Fibroblast of skin of abdomen (primary cell): ENCODE data around the gene DOHH.

Experiments used
- DNase-seq: peaks from one replicate; pipeline ENCODE4 v3.0.0-alpha.2; 2013

DOHH gene

DNA sequence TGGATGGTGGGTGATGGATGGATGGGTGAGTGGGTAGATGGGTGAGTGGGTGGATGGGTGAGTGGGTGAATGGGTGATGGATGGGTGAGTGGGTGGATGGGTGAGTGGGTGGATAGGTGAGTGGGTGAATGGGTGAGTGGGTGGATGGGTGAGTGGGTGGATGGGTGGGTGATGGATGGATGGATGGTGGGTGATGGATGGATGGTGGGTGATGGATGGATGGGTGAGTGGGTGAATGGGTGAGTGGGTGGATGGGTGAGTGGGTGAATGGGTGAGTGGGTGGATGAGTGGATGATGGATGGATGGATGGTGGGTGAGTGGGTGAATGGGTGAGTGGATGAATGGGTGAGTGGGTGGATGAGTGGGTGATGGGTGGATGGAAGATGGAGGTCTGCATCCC, 23.0 kb downstream of the DOHH start:
- no peak for DNase-seq

DNA sequence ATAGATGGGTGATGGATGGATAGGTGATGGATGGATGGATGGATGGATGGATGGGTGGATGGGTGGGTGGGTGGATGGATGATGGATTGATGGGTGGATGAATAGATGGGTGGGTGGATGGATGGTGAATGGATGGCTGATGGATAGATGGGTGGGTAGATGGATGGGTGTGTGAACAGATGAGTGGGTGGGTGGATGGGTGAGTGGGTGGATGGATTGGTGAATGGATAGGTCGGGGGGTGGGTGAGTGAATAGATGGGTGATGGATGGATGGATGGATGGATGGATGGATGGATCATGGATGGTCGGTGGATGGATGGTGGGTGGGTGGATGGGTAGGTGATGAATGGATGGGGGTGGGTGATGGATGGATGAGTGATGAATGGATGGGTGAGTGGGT, 23.6 kb downstream of the DOHH start:
- DNase-seq, result no peak

DNA sequence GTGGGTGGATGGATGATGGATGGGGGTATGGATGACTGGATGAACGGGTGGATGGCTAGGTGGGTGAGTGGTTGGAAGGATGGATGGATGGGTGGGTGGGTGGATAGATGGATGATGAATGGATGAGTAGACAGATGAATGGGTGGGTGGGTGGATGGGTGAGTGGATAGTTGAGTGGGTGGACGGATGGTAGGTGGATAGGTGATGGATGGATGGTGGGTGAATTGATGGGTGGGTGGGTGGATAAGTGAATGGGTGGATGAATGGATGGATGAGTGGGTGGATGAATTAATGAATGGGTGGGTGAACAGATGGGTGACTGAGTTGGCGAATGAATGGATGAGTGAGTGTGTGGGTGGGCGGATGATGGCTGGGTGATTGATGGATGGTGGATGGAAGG, 25.0 kb downstream of the DOHH start:
- no peak for DNase-seq

DNA sequence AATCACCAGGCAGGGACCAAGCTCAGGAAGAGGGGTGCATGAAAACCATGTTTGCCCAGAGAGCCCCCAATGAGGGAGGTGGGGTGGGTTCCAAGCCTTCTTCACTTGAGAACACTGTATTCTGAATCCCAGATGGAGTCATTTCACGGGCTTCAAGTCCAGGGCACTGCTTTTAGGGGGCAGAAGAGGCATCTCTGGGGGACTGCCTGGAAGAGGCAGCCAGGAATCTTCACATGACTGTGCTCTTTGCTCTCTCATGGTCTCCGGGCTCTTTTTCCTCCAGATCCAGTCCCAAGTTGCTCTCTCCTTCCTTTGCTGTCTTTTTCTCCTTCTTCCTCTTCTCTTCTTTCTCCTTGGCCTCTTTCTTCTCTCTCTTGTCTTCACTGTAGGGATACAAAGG, 25.9 kb downstream of the DOHH start:
- DNase-seq, result no peak

DNA sequence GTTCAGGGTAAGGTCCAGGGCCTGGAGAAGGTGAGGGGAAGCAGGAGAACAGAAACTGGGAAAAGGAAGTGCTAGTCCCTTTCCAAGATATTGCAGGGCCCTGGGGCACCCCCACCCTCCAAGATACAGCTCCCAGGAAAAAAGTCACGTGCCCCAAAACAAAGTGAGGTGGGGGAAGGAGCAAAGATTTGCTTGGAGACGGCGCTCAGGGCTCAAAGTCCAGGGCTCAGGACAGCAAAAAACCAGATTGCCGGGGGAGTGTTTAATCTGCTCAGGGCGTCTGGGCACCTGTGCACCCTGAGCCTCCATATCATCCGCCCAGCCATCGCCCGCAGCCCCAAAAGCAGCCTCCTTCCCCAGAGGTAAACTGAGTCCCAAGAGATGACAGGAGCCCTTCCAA, 26.5 kb downstream of the DOHH start:
- DNase-seq, result no peak

DNA sequence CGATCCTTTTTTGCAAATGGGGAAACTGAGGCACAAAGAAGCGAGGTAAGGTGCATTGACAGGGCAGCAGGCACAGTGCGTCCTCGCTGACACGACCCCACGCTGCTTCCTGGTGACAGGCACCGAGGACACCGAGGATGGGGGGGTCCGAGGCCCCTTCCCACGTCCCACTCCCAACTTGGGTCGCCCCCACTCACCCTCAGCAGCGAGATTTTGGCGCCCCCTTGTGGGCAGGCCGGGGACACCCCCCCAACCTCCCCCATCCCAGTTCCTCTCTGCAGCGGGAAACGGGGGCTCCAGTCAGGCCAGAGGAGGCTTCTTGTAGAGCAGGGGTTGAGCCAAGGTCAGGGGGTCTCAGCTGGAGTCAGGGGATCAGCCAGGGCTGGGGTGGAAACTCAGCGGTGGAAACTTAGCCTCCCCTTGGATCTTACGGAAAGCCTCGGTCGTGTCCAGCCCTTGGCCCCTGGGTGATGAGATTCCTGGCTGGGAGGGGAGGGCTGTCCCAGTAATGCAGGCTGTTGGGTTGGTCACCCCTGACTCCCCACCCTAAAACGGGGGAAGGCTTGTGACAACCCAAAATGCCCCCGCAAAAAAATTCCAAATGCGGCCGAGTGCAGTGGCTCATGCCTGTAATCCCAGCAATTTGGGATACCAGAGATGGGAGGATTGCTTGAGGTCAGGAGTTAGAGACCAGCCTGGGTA, 28.4 kb downstream of the DOHH start:
- peak; percentile 17 for DNase-seq

DNA sequence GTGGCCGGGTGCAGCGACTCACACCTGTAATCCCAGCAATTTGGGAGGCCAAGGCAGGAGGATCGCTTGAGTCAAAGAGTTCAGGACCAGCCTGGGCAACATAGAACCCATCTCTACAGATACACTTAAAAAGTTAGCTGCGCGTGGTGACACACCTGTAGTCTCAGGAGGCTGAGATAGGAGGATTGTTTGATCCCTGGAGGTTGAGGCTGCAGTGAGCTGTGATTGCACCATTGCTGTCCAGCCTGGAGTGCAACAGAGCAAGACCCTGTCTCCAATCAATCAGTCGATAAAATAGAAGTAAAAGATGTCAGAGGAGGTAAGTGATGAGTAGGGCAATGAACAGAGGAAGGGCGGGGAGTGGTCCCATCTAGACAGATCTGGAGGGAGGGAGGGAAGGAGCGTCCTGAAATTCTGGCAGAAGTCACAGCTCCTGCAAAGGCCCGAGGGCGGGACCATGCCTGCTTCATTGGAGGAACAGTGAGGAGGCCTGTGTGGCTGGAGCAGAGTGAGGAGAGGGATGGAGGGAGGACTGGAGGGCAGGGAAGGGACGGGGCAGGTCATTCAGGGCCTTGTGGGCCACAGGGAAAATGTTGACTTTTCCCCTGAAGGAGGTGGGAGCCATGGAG, 29.9 kb downstream of the DOHH start:
- DNase-seq, result no peak

DNA sequence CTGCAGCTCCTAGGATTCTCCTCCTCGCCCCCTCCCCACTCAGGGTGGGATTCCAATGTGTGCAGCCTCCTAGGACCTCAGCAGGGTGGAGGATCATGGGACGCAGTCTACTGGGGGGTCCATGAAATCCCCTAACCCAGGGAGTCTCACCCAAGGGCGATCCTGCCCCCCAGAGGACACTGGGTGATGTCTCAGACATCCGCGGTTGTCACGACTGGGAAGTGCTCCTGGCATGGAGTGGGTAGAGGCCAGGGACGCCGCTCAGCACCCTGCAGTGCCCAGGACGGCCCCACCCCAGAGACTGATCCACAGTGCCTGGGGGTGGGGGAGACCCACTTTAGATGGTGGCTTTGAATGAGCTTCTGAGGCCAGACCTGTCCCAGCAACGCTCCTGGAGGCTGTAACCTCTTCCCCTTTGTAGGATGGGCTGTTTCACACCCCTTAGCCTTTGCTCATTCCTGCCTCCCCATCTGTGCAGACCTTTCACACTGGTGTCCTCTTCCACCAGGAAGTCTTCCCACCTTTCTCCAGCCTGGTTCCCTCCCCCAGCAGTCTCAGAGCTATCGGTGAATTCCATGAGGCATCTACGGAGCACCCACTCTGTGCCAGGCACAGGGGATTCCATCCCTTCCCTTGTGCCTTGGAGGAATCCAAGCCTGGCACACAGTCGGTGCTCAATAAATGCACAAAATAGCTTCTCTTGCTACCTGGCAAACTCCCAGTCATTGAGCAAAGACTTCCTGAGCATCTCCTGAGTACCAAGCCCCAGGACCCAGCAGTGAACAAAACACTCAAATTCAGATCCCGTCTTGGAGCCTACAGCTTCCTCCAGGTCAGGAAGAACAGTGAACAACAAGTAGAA, 30.6 kb downstream of the DOHH start:
- no peak for DNase-seq

DNA sequence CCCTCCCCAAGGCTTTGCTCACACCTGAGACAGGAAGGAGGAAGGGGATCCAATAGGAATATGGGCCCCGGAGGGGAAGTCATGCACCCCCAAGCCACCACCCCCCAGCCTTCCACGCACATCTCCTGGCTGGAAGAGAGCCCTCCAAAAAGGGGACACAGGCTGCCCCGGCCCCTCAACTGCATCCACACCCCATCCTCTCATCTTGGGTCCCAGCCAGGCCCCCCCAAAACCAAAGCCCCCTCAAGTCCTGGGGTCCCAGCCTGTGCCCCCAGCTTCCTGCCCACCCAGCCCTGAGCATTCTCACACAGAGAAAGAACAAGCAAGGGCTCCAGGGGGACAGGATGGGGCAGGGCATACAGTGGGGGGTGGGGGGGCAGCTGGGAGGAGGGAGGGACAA, 32.3 kb downstream of the DOHH start:
- no peak for DNase-seq

DNA sequence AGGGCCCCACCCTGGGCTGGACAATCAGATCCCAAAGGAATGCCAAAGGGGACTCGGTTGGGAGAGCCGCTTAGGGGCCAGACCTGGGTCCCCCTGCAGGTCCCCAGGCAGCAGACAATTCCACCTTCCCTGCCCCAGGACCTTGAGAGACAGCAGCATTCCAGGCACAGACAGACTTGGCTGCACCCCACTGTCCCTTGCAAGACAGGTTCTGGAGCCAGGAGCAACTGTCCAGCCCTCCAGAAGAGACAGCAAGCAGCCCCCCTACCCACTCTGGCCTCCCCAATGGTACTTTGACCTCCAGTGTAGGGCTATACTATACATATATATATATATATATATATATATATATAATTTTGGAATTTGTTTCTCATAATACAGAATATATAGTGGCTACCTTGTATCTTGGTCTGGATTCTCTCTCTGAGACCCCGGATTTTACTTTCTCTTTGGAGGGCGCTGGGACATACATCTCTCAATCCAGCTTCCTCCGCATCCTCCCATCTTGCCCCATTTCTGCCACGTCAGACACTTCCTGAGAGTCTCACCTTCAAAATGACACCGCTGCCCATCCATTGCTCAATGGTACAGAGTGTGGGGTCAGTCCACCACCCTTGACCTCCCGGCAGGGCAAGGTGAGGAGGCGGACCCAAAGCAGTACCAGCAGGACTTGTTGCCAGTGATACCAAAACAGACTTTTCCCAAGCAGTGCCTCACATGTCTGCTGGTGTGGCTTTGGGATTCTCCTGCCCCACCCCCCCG, 32.9 kb downstream of the DOHH start:
- no peak for DNase-seq

DNA sequence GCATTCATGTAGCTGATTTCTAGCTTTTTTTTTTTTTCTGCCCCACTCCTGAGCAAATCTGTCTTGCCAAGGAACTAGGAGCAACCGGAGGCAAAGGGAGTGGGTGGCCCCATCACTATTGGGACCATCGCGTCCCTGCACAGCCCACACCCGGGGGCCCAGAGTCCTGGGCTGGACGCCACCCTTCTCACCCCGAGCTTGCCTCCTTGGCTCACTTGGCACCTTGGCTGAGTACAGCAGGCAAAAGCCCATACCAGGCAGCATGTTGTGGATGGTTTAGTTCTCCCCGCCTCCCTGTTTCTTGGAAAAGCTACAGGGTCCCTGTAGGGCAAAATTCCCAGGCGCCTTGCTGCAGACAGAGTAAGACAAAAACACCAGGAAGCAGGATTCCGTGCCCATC, 33.8 kb downstream of the DOHH start:
- no peak for DNase-seq

DNA sequence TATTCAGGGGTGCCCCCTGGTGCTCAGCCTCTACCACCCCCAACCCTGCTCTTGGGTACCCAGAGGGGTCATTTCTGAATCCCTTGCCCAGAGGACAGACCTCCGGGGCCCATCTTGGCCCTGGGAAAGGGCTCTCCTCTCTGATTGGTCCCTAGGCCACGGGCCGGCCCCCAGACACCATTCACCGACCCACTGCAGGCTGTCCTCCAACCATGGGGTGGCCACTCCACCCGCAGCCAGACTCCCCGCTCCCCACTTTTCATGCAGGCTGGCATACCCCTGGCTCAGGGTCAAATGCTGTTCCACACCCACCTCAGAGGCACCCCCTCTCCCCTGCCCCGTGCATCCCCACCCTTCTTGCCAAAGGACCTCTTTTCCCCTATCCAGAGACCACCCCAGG, 34.9 kb downstream of the DOHH start:
- no peak for DNase-seq

DNA sequence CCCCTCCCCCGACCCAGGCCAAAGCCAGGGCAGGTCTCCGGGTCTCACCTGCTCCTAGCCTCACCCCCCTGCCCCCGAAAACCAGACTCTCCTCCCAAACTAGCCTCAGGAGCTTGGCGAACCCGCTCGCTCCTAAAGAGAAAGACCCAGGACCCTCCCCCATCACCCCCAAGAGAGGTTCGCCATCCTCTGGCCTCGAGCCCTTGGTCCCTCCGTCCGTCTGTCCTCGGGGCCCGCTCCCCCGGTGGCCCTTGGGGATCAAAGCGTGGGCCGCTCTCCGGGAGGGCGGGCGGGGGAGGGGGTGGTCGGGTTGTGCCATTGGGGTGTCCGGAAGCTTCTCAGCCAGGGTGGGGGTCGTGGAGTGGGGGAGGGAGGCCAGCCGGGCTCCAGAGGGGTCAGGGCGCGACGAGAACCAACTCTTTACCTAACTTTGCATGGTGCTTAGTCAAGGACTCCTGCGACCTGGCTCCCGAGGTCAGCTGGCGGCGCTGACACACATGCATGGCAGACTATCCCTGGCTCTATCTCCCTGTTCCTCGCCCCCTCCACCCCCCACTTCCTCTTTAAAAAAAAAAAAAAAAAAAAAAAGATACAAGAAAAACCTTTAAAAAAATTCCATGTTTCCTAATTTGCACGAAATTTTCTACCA, 35.8 kb downstream of the DOHH start:
- DNase-seq, result no peak

DNA sequence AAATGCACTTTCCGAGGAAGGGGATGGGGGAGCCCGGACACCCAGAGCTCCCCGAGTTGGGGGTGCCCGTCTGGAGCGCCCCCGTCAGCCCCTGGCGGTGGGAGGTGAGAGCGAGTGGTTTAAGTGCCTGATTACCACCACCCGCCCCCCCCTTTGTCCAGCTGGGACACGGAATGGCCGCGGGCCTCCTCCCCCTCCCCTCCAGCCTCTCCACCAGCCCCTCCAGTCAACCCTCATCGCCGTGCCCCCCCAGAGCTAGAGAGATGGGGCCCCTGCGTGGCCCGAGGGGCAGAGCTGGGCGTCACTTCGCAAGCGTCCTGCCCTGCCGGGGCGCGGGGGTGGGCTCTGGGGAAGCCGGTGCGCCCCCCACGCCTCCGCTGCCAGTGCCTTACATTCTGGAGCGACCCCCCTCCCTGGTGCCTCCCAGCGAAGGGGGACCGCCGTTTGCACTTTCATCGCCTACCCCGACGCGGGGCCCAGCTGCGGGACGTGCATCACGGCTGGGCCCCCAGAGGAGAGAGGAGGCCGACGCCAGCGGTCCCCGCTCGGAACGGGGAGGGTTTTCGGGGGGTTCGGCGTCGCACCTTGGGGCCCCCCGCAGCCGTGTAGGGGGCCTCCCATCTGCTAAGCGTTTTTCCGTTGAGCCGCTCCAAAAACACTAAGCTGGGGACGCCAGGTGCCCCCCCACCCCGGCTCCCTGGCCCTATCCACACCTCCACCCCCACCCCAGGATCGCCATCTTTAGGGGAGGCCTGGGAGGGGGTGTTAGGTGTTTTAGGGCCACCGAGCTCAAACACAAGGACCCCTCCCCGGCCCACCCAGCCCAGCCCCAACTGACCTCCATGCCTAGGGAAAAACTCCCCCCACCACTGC, 36.5 kb downstream of the DOHH start:
- no peak for DNase-seq

DNA sequence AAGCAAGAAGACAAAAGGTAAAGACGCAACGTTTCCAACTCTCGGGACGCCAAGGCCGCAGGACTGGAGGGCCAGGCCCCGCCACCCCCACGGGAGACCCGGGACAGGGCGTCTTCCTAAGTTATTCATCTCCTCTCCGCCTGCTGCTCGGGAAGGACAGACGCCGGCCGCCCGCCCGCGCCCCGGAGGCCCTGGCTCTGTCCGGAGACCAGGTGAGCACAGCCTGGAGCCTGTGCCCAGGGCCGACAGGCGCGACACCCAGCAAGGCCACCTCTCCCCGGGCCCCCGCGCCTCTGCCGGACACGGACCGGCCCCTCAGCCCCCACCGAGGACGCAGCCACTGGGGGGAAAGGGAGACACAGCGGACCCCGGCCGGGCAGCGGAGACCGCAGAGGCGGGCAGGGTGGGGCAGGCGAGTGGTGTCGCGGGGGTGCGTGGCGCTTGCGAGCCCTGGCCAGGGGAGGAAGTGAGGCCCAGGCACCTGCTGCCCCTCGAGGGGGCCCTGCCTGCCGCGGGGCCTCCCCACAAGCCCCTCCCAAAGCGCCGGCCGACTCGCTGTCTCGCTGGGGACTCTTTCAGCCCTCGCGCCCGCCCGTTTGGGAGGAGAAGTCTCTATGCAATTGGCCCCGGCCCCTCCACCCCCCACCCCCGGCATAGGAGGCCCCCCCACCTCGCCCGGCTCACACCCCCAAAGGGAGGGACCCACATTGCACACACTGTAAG, 37.3 kb downstream of the DOHH start:
- DNase-seq, result no peak

DNA sequence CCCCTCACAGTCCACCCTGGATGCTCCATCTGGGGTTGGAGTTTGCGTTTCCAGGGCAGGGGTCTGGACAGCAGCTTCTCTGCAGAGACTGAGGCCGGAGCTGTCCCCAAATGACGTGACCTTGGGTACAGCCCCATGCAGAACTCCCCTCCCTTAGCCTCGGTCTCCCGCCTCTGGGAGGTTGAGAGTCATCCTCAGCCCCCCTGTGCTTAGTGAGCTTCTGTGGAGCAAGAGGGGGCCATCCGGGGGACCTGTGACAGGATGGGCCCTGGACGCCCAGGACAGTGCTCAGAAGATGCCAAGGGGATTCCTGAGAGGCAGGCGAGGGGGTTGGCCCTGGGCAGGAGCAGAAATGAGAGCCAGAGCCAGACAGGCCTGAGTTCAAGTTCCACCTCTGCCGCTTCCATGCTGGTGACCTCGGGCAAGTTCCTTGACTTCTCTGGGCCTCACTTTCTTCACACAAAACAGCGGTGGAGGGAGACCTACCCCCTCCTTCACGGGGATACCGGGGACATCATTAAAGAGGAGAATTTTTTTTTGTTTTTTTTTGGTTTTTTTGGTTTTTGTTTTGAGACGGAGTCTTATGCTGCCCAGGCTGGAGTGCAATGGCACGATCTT, 40.4 kb downstream of the DOHH start:
- no peak for DNase-seq

DNA sequence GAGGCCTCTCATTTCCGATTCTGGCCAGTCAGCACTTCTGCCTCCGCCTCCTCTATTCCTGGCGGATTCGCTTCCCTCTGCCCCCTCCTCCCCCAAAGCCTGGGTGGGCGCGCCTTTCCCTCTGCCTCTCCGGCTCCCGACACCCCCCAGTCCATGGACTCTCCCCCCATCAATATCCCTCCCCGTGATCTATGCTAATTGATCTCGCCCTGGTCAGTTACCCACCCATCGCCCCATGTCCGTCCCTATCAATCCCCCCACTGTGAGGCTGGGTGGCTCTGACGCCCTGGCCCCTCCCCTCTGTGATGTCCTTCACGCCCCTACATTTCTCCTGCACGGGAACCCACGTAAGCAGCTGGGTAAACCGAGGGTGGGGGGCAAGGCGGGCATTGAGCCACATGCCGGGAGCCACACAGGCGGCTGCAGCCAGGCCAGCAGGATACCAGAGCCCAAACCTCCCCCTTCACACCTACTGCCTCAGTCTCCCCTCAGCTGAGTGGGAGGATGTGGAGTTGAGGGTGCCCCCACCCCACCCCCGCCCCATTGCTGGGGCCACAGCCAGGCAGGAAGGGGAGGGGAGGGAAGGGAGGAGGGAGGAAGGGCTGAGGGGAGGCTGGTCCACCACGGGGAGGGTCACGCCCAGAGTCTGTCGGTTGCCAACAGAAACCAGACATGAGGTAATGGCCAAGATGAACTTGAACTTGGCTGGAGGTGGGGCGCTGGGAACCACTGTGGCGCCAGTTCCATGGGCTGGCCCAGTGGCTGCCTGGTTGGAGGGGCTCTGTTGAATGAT, 41.2 kb downstream of the DOHH start:
- peak; percentile 88 for DNase-seq

DNA sequence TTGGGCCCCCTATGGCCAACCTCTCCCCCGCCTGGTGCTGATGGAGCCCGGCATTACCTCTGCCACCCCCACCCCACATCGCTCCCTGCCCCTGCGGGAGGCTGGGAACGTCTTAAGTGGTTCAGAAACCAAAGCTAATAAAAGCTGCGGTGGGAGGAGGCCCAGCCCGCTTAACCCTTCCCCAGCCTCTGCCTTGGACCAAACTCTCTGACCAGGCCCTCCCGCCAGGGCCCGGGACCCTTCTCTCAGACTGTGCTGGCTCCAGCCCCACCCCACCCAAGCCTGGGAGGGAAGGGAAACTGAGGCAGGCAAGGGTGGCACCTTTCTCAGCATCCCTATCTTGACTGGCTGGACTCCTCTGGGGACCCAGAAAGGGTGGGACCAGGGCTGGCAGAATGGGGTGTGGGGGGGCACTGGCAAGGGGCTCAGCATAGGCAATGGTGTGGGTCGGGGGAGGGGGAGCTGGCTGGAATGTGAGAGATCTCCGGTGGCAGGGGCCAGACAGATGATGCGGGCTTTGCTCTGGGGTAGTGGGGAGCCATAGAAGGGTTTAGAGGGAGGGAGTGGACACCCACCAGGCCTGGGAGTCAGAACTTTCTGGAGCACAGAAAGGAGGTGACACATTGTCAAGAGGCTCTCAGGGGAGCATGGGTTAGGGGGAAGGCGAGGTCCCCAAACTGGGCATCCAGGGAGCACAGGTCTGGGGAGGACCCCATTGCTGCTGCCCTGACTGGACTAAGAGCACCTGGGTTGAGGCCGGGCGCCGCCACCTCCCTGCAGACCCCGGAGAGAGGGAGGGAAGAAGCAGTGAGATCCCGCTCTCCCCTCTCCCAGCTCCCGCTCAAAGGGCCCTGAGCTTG, 42.0 kb downstream of the DOHH start:
- peak; percentile 36 for DNase-seq
